Fibroblast of mammary gland (primary cell): ENCODE measurements around the gene FHOD1.

Source experiments
- DNase-seq: peaks from one replicate; pipeline ENCODE4 v3.0.0-alpha.2; 2010; ENCODE audit warnings: low read depth
- H3K4me3 ChIP-seq: 2 replicates; pipeline ENCODE4 v1.5.1; 2011; ENCODE audit warnings: low read depth, mild to moderate bottlenecking, low read length, moderate library complexity; ENCODE audit not compliant: control insufficient read depth
- CTCF ChIP-seq: conservative IDR thresholded peaks from 2 replicates; pipeline ENCODE4 v1.5.1; 2011; ENCODE audit warnings: low read depth, low read length, inconsistent platforms; ENCODE audit not compliant: control insufficient read depth, insufficient read depth

Gene FHOD1

GRCh38 chr16:67265834-67266233 lies 18.6 kb upstream of the FHOD1 start:
- no peak overlapping the region for H3K4me3 ChIP-seq
- DNase-seq = no peak
- no peak for TF ChIP-seq CTCF

- TF ChIP-seq CTCF = no peak
- no peak for DNase-seq
- H3K4me3 ChIP-seq = no peak overlapping the region
These were observed 17.6 kb upstream of the FHOD1 start for GRCh38 chr16:67264866-67265265.

GRCh38 chr16:67264277-67264676 lies 17.0 kb upstream of the FHOD1 start:
- no peak overlapping the region for H3K4me3 ChIP-seq
- DNase-seq = no peak
- TF ChIP-seq CTCF = no peak

- TF ChIP-seq CTCF = no peak
- no peak for DNase-seq
- H3K4me3 ChIP-seq = no peak overlapping the region
These were observed 15.9 kb upstream of the FHOD1 start for GRCh38 chr16:67263201-67263600.

GRCh38 chr16:67260426-67261063 lies 13.3 kb upstream of the FHOD1 start:
- no peak overlapping the region for H3K4me3 ChIP-seq
- peak; percentile 69 for DNase-seq
- TF ChIP-seq CTCF = peak; percentile 74

- no peak overlapping the region for H3K4me3 ChIP-seq
- no peak for DNase-seq
- no peak for TF ChIP-seq CTCF
These were observed 12.4 kb upstream of the FHOD1 start for GRCh38 chr16:67259705-67260104.

- H3K4me3 ChIP-seq = no peak overlapping the region
- TF ChIP-seq CTCF = no peak
- DNase-seq = no peak
These were observed 11.0 kb upstream of the FHOD1 start for GRCh38 chr16:67258161-67258835.
